HUES6 (cell line): ENCODE measurements around the gene UNC45B.
"Not testable (repeated sequence)": the region's sequence is repeated elsewhere in the genome, so short reads cannot be mapped to it uniquely, and the experiment has no call there.

Experiments used
- H3K27ac ChIP-seq: 2 replicates; pipeline ENCODE4 v1.7.0; 2013; ENCODE audit warnings: low read depth, mild to moderate bottlenecking, low read length, inconsistent platforms
- H3K27me3 ChIP-seq: 2 replicates; pipeline ENCODE4 v1.6.1; 2013; ENCODE audit warnings: low read length; ENCODE audit not compliant: control insufficient read depth, insufficient read depth
- H3K36me3 ChIP-seq: 2 replicates; pipeline ENCODE4 v1.6.1; 2013; ENCODE audit warnings: low read length; ENCODE audit not compliant: control insufficient read depth, insufficient read depth
- H3K4me1 ChIP-seq: 2 replicates; pipeline ENCODE4 v1.6.1; 2013; ENCODE audit warnings: low read length; ENCODE audit not compliant: control insufficient read depth, insufficient read depth
- H3K4me3 ChIP-seq: 2 replicates; pipeline ENCODE4 v1.5.1; 2013; ENCODE audit warnings: low read depth, low read length
- H3K9ac ChIP-seq: one replicate; pipeline ENCODE4 v1.6.1; 2013; ENCODE audit warnings: mild to moderate bottlenecking, low read length
- H3K9me3 ChIP-seq: 2 replicates; pipeline ENCODE4 v1.6.1; 2013; ENCODE audit warnings: low read depth, low read length; ENCODE audit not compliant: control insufficient read depth, insufficient read depth

UNC45B gene

DNA sequence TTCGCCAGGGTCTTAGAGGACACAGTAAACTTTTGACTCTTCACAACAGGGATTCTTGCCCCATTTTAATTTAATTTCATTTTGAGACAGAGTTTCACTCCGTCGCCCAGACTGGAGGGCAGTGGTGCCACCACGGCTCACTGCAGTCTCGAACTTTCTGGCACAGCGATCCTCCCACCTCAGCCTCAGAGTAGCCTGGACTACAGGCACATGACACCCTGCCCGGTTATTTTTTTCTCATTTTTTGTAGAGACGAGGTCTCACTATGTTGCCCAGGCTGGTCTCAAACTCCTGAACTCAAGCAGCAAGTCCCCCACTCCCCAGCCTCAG is 5.2 kb upstream of the UNC45B start:
- Histone ChIP-seq H3K36me3 (peaks cover 26% of the 10 kb centered on the region), H3K27me3 (no peaks in the 10 kb centered on the region), H3K27ac (no peak overlapping the region), H3K4me3 (peak overlapping the region; percentile 95), H3K9me3 (no peaks in the 10 kb centered on the region), H3K4me1 (no peaks in the 10 kb centered on the region), H3K9ac (no peak overlapping the region)

DNA sequence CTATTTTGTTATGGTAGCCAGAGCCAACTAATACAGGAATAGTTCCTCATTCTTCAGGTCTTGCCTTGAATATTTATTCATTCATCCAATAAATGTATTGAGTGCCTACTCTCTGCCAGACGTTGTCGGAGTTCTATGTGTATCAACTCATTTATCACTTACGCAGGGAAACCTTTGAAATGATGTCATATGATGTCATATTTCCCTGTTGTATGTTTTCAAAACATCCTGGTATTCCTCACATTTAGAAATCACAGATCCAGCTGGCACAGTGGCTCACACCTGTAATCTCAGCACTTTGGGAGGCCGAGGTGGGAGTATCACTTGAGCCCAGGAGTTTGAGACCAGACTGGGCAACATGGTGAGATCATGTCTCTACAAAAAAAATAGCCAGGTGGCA is 2.8 kb upstream of the UNC45B start:
- Histone ChIP-seq H3K27me3 (no peaks in the 10 kb centered on the region), H3K9me3 (no peaks in the 10 kb centered on the region), H3K27ac (no peak overlapping the region), H3K36me3 (peaks cover 2% of the 10 kb centered on the region), H3K9ac (no peak overlapping the region), H3K4me3 (no peak overlapping the region), H3K4me1 (no peaks in the 10 kb centered on the region)

DNA sequence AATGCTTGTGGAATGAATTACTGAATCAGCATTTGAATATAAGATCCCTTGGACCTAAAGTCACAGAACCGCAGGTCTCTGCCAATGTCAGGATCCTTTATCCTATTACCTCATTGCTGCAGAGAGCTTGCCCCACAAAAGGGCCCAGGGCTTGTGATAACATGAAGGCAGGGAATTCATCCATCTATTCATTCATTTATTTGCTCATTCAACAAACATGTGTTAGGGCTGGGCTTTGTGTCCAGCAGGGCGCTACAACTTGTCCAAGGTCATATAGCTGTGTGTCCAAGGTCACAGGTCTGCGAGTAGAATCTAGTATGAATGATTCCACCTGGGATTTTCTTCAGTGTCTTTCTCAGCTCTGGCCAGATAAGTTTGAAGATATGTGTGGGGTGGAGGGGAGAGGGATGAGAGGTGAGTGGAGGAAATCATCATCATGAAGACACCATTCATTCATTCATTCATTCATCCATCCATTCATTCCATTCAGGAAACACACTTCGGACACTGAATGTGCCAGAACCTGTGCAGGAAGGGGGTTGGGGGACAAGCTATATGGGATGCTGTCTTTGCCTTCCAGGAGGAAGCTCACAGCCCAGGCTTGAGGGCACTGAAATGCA is 1.3 kb upstream of the UNC45B start:
- Histone ChIP-seq H3K4me1 (no peaks in the 10 kb centered on the region), H3K4me3 (no peak overlapping the region), H3K27me3 (no peaks in the 10 kb centered on the region), H3K27ac (no peak overlapping the region), H3K36me3 (no peaks in the 10 kb centered on the region), H3K9ac (no peak overlapping the region), H3K9me3 (no peaks in the 10 kb centered on the region)

DNA sequence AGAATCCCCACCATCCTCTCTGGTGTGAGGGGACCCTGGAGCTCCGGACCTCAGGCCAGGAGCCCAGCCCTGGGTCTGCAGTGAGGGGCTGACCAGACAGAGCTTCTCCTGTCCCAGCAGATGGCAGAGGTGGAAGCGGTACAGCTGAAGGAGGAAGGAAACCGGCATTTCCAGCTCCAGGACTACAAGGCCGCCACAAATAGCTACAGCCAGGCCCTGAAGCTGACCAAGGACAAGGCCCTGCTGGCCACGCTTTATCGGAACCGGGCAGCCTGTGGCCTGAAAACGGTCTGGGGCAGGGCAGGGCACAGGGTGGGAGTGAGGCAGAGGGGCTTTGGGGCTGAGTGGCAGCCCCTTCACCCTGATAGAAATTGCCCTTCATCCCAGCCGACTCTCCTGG is 527 bp downstream of the UNC45B start:
- no peak overlapping the region for H3K9ac ChIP-seq
- no peaks in the 10 kb centered on the region for H3K4me1 ChIP-seq
- no peak overlapping the region for H3K27ac ChIP-seq
- no peaks in the 10 kb centered on the region for H3K9me3 ChIP-seq
- H3K4me3 ChIP-seq: no peak overlapping the region
- no peaks in the 10 kb centered on the region for H3K36me3 ChIP-seq
- H3K27me3 ChIP-seq: no peaks in the 10 kb centered on the region

DNA sequence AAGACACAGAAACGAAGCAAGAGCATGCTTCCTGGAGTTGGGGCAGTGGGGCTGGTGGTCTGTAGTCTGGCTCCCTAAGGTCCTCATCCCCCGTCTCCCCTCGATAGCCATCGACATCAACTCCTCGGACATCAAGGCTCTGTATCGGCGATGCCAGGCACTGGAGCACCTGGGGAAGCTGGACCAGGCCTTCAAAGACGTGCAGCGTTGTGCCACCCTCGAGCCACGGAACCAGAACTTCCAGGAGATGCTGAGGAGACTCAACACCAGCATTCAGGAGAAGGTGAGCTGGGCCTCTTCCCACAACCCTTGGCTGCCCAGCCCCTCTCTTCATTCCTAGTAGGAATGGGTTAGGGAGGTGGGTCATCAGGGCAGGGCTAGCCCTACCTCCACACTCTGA is 2.3 kb downstream of the UNC45B start:
- Histone ChIP-seq H3K9me3 (no peaks in the 10 kb centered on the region), H3K4me3 (no peak overlapping the region), H3K27me3 (no peaks in the 10 kb centered on the region; the same call in 1 of the 2 replicates), H3K36me3 (no peaks in the 10 kb centered on the region), H3K9ac (no peak overlapping the region), H3K27ac (no peak overlapping the region), H3K4me1 (no peaks in the 10 kb centered on the region)

DNA sequence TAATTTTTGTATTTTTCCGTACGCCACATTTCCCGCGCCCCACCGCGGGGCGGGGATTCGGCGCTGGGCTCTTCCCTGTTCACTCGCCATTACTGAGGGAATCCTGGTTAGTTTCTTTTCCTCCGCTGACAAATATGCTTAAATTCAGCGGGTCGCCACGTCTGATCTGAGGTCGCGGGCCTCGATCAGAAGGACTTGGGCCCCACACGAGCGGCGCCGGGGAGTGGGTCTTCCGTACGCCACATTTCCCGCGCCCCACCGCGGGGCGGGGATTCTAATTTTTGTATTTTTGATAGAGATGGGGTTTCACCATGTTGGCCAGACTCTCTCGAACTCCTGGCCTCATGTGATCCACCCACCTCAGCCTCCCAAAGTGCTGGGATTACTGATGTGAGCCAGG is 3.5 kb downstream of the UNC45B start:
- not testable (repeated sequence) for H3K36me3 ChIP-seq, H3K4me3 ChIP-seq, H3K27me3 ChIP-seq, H3K9me3 ChIP-seq, H3K27ac ChIP-seq, H3K9ac ChIP-seq, H3K4me1 ChIP-seq

DNA sequence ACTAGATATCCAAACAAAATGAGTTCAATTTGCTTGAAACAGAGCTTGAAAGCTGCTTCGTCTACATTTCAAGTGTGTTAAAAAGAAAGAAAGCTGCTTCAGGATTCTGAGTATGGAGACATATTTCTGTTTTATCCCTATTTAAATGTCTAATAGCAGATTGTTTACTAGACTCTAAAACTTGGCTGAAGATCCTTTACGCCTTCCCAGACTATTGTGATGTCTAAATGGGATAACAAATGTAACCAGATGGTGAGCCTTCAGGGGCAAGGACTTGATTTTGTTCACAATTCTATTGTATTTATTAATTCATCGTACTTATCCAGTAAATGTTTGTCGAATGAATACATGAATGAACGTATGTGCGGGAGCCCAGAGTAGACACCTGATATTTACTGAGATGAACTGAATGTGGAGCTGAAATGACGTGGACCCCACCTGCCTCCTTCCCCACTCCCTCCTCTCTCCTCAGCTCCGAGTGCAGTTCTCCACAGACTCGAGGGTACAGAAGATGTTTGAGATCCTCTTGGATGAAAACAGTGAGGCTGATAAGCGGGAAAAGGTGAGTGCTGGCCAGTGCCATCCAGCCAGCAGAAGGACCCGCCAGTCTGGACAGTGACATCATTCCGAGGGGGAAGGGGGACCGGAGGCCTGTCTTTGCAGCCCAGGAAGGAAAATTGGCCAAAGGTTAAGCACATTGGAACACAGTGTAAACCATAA is 5.0 kb downstream of the UNC45B start:
- Histone ChIP-seq H3K27ac (no peak overlapping the region), H3K9me3 (no peaks in the 10 kb centered on the region), H3K4me1 (no peaks in the 10 kb centered on the region), H3K36me3 (no peaks in the 10 kb centered on the region), H3K27me3 (no peaks in the 10 kb centered on the region; the same call in 1 of the 2 replicates), H3K4me3 (no peak overlapping the region), H3K9ac (no peak overlapping the region)

DNA sequence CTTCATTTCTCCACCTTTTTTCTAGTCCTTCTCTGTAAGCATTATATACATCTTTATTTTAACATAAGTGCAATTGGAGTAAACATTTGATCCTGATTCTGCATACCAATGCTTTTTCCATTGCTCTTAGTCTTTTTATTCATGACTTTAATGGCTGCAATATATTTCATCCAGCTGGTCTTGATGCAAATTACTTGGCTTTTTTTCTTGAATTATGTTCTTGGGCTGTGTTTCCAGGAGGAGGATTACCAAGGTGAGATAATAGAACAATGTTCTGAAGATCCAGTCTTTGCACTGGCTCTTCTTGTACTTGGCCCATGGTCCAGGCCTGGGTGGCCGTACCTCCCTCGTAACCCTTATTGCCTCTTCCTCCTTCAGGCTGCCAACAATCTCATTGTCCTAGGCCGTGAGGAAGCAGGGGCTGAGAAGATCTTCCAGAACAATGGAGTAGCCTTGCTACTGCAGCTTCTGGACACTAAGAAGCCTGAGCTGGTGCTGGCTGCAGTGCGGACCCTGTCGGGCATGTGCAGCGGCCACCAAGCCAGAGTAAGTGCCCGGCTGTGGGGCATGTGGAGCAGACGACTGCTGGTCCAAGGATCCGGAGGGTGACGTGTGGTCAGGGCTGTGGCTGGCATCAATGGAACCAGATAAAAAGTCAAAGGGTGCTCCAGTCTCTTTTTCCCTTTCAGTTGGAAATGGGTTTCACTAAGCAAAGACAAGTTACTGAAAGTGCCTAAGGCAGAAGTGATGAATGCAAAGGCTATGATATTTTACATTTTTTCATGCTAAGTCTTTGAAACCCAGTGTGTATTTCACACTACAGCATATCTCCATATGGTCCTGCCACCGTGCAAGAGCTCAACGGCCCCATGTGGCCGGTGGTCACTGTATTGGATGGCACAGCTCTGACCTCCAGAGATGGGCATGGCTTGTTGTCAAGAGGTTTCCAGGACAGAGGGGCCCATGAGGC is 6.9 kb downstream of the UNC45B start:
- Histone ChIP-seq H3K9ac (no peak overlapping the region), H3K9me3 (no peaks in the 10 kb centered on the region), H3K27me3 (no peaks in the 10 kb centered on the region; the same call in 1 of the 2 replicates), H3K36me3 (no peaks in the 10 kb centered on the region), H3K27ac (no peak overlapping the region), H3K4me1 (no peaks in the 10 kb centered on the region), H3K4me3 (no peak overlapping the region)

DNA sequence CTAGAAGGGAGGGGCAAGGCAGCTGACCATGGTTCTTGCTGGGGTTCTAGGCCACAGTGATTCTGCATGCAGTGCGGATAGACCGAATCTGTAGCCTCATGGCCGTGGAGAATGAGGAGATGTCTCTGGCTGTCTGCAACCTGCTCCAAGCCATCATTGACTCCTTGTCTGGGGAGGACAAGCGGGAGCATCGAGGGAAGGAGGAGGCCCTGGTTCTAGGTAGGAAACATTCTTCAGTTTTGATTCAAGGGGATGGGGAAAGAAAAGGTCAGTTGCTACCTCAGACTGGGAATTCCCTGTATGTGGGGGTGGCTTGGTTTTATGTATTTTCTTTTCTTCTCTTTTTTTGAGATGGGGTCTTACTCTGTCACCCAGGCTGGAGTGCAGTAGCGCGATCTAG is 7.6 kb downstream of the UNC45B start:
- Histone ChIP-seq H3K36me3 (no peaks in the 10 kb centered on the region), H3K4me1 (no peaks in the 10 kb centered on the region), H3K9me3 (no peaks in the 10 kb centered on the region), H3K9ac (no peak overlapping the region), H3K27me3 (no peaks in the 10 kb centered on the region; the same call in 1 of the 2 replicates), H3K4me3 (no peak overlapping the region), H3K27ac (no peak overlapping the region)

DNA sequence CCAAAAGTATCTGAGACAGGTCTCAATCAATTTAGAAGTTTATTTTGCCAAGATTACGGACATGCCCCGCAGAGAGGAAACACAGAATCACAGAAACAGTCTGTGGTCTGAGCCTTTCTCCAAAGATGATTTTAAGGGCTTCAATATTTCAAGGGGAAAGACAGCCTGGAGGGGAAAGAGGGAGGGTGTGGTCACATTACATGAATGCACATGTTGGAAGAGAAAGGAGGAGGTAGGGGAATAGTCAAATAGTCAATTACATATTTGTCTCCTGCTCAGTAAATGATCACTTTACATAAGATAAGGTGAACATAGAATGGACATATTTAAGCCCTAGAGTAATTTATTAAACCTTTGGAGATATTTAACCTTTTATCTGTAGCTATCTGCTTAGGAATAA is 12.3 kb downstream of the UNC45B start:
- Histone ChIP-seq H3K27me3 (no peaks in the 10 kb centered on the region), H3K36me3 (no peaks in the 10 kb centered on the region), H3K4me1 (peaks cover 4% of the 10 kb centered on the region; the same call in 1 of the 2 replicates), H3K9ac (no peak overlapping the region), H3K27ac (no peak overlapping the region), H3K4me3 (no peak overlapping the region), H3K9me3 (no peaks in the 10 kb centered on the region)
